ENCODE results near the gene METAP1D.

- TF ChIP-seq EZH2 (IDR thresholded peaks at IDR 0.05) (no peak), POLR2AphosphoS5 (IDR thresholded peaks at IDR 0.05; ENCODE audit: borderline replicate concordance, low read depth, low read length) (no peak)
Measured at GRCh38 chr2:172098287-172098649, 98.5 kb downstream of the METAP1D start.

Data from SK-N-MC (cell line).